IMR-90 (cell line): ENCODE data around the gene PLCD1.

Experiments used
- POLR2A ChIP-seq: IDR thresholded peaks from 2 replicates; pipeline ENCODE4 v1.6.1; 2012; ENCODE audit warnings: mild to moderate bottlenecking, low read depth, low read length
- RAD21 ChIP-seq: IDR thresholded peaks from 2 replicates; pipeline ENCODE4 v1.6.1; 2012; ENCODE audit warnings: low read length, improper control_type of control experiment
- RCOR1 ChIP-seq: IDR thresholded peaks from 2 replicates; pipeline ENCODE4 v1.6.1; 2012; ENCODE audit warnings: mild to moderate bottlenecking, low read length, improper control_type of control experiment; ENCODE audit not compliant: insufficient replicate concordance
- TF ChIP-seq, protein P1 (sequence below): conservative IDR thresholded peaks from 2 replicates; pipeline ENCODE4 v1.5.1; 2012; ENCODE audit warnings: mild to moderate bottlenecking, low read depth, low read length, improper control_type of control experiment

DNA sequence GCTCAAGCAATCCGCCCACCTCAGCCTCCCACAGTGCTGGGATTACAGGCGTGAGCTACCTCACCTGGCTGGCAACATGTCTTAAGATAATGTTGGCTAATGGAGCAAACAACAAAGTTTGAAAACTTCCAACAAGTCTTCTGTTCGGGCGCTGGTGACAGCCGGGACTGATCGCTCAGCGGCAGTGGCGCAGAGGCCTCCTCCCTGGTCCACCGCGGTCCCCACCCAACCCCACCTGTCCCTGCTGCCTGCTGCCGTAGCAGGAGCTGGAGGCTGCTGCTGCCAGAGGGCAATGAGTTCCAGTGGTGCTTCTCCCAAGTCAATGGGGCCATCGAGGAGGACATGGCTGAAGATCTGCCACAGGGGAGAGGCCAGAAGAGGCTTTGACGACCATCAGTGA lies 21.7 kb upstream of the PLCD1 start:
- TF ChIP-seq, protein P1, sequence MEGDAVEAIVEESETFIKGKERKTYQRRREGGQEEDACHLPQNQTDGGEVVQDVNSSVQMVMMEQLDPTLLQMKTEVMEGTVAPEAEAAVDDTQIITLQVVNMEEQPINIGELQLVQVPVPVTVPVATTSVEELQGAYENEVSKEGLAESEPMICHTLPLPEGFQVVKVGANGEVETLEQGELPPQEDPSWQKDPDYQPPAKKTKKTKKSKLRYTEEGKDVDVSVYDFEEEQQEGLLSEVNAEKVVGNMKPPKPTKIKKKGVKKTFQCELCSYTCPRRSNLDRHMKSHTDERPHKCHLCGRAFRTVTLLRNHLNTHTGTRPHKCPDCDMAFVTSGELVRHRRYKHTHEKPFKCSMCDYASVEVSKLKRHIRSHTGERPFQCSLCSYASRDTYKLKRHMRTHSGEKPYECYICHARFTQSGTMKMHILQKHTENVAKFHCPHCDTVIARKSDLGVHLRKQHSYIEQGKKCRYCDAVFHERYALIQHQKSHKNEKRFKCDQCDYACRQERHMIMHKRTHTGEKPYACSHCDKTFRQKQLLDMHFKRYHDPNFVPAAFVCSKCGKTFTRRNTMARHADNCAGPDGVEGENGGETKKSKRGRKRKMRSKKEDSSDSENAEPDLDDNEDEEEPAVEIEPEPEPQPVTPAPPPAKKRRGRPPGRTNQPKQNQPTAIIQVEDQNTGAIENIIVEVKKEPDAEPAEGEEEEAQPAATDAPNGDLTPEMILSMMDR = no peak
- TF ChIP-seq RAD21 (no peak), POLR2A (no peak), RCOR1 (no peak)
